ENCODE data around the gene SEMA3D. TPM values are rescaled to one million over a fixed set of nuclear protein-coding genes. Genes with fewer than 3 reads are reported as not detected.

Gene SEMA3D
- total and polyA plus RNA-seq, 2 experiments from 2014 or later = 1.5 to 7.2 TPM

- H3K36me3 Mint-ChIP-seq (ENCODE audit: low read depth) = no peaks in the 10 kb centered on the region
- Histone ChIP-seq H3K27me3 (ENCODE audit: insufficient read depth) (no peaks in the 10 kb centered on the region), H3F3A (replicated peaks; ENCODE audit: low read depth) (no peaks in the 10 kb centered on the region), H3K4me3 (no peak overlapping the region), H3K4me2 (no peak overlapping the region), H3K79me2 (replicated peaks; ENCODE audit: insufficient read depth) (no peaks in the 10 kb centered on the region), H3K9me2 (ENCODE audit: insufficient read depth) (no peaks in the 10 kb centered on the region), H4K20me1 (replicated peaks; ENCODE audit: insufficient read depth) (no peaks in the 10 kb centered on the region), H2AFZ (no peak overlapping the region), H3K4me1 (ENCODE audit: insufficient read depth) (peaks cover 16% of the 10 kb centered on the region), H3K36me3 (ENCODE audit: insufficient read depth) (no peaks in the 10 kb centered on the region), H3K27ac (ENCODE audit: low read depth) (no peak overlapping the region)
- no peaks in the 10 kb centered on the region for H3K9me3 Mint-ChIP-seq
- no peaks in the 10 kb centered on the region for H3K27me3 Mint-ChIP-seq (ENCODE audit: insufficient read depth, low read depth, poor library complexity)
- ATAC-seq = no peak
- no peak overlapping the region for H3K4me3 Mint-ChIP-seq
- H3K4me1 Mint-ChIP-seq = peaks cover 25% of the 10 kb centered on the region
- peak; percentile 17 for DNase-seq (ENCODE audit: low spot score)
- TF ChIP-seq EZH2 (IDR thresholded peaks at IDR 0.05; ENCODE audit: low read depth, unreplicated experiment) (no peak), CTCF (conservative IDR thresholded peaks at IDR 0.05; ENCODE audit: low read depth in 2 of 2) (peak; percentile 14 to 27; a peak in 1 of 4 replicates)
- H3K27ac Mint-ChIP-seq = no peak overlapping the region
These were observed 171.8 kb downstream of the SEMA3D start for GRCh38 chr7:85014936-85015660.

GRCh38 chr7:85011127-85011526 lies 175.7 kb downstream of the SEMA3D start:
- H3K4me1 Mint-ChIP-seq = peaks cover 7% of the 10 kb centered on the region
- no peak overlapping the region for H3K27ac Mint-ChIP-seq
- H3K4me2 ChIP-seq = no peak overlapping the region
- no peak overlapping the region for H2AFZ ChIP-seq
- no peak overlapping the region for H3K4me3 Mint-ChIP-seq
- H3K36me3 Mint-ChIP-seq (ENCODE audit: low read depth) = no peaks in the 10 kb centered on the region
- H3K4me1 ChIP-seq (ENCODE audit: insufficient read depth) = no peaks in the 10 kb centered on the region
- no peaks in the 10 kb centered on the region for H3F3A ChIP-seq (replicated peaks; ENCODE audit: low read depth)
- H3K27me3 ChIP-seq (ENCODE audit: insufficient read depth) = no peaks in the 10 kb centered on the region
- H3K4me3 ChIP-seq = no peak overlapping the region
- no peak for ATAC-seq
- H4K20me1 ChIP-seq (replicated peaks; ENCODE audit: insufficient read depth) = no peaks in the 10 kb centered on the region
- H3K9me3 Mint-ChIP-seq = no peaks in the 10 kb centered on the region
- H3K9me2 ChIP-seq (ENCODE audit: insufficient read depth) = no peaks in the 10 kb centered on the region
- no peak for DNase-seq (ENCODE audit: low spot score)
- no peaks in the 10 kb centered on the region for H3K79me2 ChIP-seq (replicated peaks; ENCODE audit: insufficient read depth)
- no peaks in the 10 kb centered on the region for H3K27me3 Mint-ChIP-seq (ENCODE audit: insufficient read depth, low read depth, poor library complexity)
- no peaks in the 10 kb centered on the region for H3K36me3 ChIP-seq (ENCODE audit: insufficient read depth)
- H3K27ac ChIP-seq (ENCODE audit: low read depth) = no peak overlapping the region
- TF ChIP-seq NANOG (IDR thresholded peaks at IDR 0.05; ENCODE audit: borderline replicate concordance) (no peak), STAT1 (IDR thresholded peaks at IDR 0.05; ENCODE audit: unreplicated experiment) (no peak), EZH2 (IDR thresholded peaks at IDR 0.05; ENCODE audit: low read depth, unreplicated experiment) (no peak), CTCF (conservative IDR thresholded peaks at IDR 0.05; ENCODE audit: low read depth in 2 of 2) (no peak), ZNF462 (CRISPR knock-in tag; IDR thresholded peaks at IDR 0.05) (no peak), JUNB (IDR thresholded peaks at IDR 0.05; ENCODE audit: unreplicated experiment) (no peak), CREB1 (CRISPR knock-in tag; IDR thresholded peaks at IDR 0.05; ENCODE audit: low read depth) (no peak), ZNF114 (CRISPR knock-in tag; IDR thresholded peaks at IDR 0.05) (no peak), ZNF331 (CRISPR knock-in tag; IDR thresholded peaks at IDR 0.05; ENCODE audit: low read depth) (no peak)

Measured in GM23338 (cell line).